GM12878 (cell line): ENCODE measurements around the gene WDR45B. TPM values are rescaled to one million over a fixed set of nuclear protein-coding genes. Genes with fewer than 3 reads are reported as not detected.

Source experiments
- MYB ChIP-seq: fragments of 150-350 bp; IDR thresholded peaks from 2 replicates; pipeline ENCODE4 v1.6.1; 2014; ENCODE audit warnings: mild to moderate bottlenecking, low read depth, low read length, borderline replicate concordance
- ZZZ3 ChIP-seq: IDR thresholded peaks from 2 replicates; pipeline ENCODE4 v1.6.1; 2011; ENCODE audit warnings: low read depth; ENCODE audit not compliant: control insufficient read depth, insufficient read length
- polyA plus RNA-seq, 11 experiments: library from polyadenylated mRNA; depleted of rRNA in 4 of 11; unstranded in 6 of 11; stranded (reverse) in 5 of 11; fragments of >200 nt; fragmentation: Nextera tagmentation in 4 of 11; fragmentation: Illumina TruSeq in 1 of 11; extraction: Ambion mirVana in 4 of 11; extraction: Trizol in 1 of 11; gene quantifications; 1 replicate in 1 of 11; 2 replicates in 10 of 11; pipeline versions ENCODE4 v1.2.1 to v1.2.3, GENCODE V29; 2011 to 2016; ENCODE audit warnings: inconsistent platforms in 2 of 11, missing spikeins in 2 of 11, low read depth in 1 of 11
- total RNA-seq, 4 experiments: library from RNA; depleted of rRNA in 3 of 4; stranded (reverse); fragments of >200 nt in 3 of 4; fragmentation: Illumina TruSeq in 1 of 4; extraction: Trizol in 1 of 4; gene quantifications; 2 replicates each; pipeline versions ENCODE4 v1.2.1 to v1.2.3, GENCODE V29; 2013 to 2021
- TF ChIP-seq, protein P1 (sequence below): fragments of 450-650 bp; IDR thresholded peaks from 2 replicates; pipeline ENCODE4 v1.6.1; 2017; ENCODE audit warnings: mild to moderate bottlenecking, moderate library complexity
- TF ChIP-seq, protein P2 (sequence below): fragments of 450-650 bp; formaldehyde crosslinking; IDR thresholded peaks from 2 replicates; pipeline ENCODE4 v1.4.0; 2020; ENCODE audit warnings: mild to moderate bottlenecking, moderate library complexity

WDR45B gene
- total and polyA plus RNA-seq, 10 of the 15 experiments (the other 5 are each of a cell fraction or from before 2014, with no cell fraction given) = 1.0 to 73.7 (median 26.6) TPM

DNA sequence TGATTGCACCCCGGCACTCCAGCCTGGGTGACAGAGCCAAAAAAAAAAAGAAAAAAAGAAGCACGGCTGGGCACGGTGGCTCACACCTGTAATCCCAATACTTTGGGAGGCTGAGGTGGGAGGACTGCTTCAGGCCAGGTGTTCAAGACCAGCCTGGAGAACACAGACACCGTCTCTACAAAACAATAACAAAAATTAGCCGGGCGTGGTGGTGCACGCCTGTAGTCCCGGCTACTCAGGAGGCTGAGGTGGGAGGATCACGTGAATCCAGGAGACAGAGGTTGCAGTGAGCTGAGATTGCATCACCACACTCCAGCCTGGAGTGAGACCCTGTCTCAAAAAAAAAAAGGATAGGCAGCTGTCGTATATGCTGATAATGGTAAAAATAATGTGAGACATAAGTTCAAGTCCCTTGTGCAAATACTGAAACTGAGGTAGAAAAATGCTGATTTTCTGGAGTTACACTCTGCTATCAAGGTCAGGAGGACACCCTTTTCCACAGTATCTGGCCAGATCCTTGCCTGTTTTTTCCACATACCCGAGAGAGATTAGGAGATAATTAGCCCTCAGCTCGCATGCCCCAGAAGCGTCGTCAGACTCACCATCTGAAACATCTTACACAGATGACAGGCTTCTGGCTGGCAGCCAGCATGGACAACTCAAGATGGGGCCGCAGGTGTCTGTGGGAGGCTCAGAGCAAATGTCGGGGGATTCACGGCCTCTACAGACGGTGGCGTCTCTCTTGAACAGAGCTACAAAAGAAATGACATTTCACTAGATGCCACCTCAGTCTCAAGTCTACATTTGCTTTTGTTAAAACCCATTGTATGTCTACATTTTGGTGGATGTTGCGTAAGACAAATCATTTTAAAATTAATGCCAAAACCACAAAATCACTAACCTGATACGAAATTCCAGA lies 36.8 kb downstream of the WDR45B start (continued):
- TF ChIP-seq, protein P1, sequence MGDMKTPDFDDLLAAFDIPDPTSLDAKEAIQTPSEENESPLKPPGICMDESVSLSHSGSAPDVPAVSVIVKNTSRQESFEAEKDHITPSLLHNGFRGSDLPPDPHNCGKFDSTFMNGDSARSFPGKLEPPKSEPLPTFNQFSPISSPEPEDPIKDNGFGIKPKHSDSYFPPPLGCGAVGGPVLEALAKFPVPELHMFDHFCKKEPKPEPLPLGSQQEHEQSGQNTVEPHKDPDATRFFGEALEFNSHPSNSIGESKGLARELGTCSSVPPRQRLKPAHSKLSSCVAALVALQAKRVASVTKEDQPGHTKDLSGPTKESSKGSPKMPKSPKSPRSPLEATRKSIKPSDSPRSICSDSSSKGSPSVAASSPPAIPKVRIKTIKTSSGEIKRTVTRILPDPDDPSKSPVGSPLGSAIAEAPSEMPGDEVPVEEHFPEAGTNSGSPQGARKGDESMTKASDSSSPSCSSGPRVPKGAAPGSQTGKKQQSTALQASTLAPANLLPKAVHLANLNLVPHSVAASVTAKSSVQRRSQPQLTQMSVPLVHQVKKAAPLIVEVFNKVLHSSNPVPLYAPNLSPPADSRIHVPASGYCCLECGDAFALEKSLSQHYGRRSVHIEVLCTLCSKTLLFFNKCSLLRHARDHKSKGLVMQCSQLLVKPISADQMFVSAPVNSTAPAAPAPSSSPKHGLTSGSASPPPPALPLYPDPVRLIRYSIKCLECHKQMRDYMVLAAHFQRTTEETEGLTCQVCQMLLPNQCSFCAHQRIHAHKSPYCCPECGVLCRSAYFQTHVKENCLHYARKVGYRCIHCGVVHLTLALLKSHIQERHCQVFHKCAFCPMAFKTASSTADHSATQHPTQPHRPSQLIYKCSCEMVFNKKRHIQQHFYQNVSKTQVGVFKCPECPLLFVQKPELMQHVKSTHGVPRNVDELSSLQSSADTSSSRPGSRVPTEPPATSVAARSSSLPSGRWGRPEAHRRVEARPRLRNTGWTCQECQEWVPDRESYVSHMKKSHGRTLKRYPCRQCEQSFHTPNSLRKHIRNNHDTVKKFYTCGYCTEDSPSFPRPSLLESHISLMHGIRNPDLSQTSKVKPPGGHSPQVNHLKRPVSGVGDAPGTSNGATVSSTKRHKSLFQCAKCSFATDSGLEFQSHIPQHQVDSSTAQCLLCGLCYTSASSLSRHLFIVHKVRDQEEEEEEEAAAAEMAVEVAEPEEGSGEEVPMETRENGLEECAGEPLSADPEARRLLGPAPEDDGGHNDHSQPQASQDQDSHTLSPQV = no peak
- TF ChIP-seq, protein P2, sequence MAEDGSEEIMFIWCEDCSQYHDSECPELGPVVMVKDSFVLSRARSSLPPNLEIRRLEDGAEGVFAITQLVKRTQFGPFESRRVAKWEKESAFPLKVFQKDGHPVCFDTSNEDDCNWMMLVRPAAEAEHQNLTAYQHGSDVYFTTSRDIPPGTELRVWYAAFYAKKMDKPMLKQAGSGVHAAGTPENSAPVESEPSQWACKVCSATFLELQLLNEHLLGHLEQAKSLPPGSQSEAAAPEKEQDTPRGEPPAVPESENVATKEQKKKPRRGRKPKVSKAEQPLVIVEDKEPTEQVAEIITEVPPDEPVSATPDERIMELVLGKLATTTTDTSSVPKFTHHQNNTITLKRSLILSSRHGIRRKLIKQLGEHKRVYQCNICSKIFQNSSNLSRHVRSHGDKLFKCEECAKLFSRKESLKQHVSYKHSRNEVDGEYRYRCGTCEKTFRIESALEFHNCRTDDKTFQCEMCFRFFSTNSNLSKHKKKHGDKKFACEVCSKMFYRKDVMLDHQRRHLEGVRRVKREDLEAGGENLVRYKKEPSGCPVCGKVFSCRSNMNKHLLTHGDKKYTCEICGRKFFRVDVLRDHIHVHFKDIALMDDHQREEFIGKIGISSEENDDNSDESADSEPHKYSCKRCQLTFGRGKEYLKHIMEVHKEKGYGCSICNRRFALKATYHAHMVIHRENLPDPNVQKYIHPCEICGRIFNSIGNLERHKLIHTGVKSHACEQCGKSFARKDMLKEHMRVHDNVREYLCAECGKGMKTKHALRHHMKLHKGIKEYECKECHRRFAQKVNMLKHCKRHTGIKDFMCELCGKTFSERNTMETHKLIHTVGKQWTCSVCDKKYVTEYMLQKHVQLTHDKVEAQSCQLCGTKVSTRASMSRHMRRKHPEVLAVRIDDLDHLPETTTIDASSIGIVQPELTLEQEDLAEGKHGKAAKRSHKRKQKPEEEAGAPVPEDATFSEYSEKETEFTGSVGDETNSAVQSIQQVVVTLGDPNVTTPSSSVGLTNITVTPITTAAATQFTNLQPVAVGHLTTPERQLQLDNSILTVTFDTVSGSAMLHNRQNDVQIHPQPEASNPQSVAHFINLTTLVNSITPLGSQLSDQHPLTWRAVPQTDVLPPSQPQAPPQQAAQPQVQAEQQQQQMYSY (CRISPR knock-in tag) = no peak
- TF ChIP-seq ZZZ3 (no peak), MYB (no peak)
